Activated CD4-positive, alpha-beta memory T cell treated with anti-CD3 and anti-CD28 coated beads, Interleukin-2, amount 10 ng/mL, durations not matched to agents 7 days and 5 days (primary cell): ENCODE measurements around the gene SLC4A2. TPM values are rescaled to one million over a fixed set of nuclear protein-coding genes. Genes with fewer than 3 reads are reported as not detected.
A peak's percentile ranks its signal among the peaks of the same experiment; 100 is the strongest.

Experiments
- CTCF ChIA-PET: fragments of 350-600 bp; sonication (Branson Sonifier 250); formaldehyde crosslinking; loops from one replicate; lab custom pipeline; 2021; ENCODE audit warnings: antibody characterized with exemption, inconsistent platforms; lab: Charles Lee
- POLR2A ChIA-PET: fragments of 350-600 bp; sonication (Branson Sonifier 250); formaldehyde crosslinking; loops from one replicate; lab custom pipeline; 2021; ENCODE audit warnings: antibody characterized with exemption; lab: Charles Lee
- DNase-seq: peaks from one replicate; pipeline ENCODE4 v3.0.0-alpha.2; 2020
- H3K27ac Mint-ChIP-seq: one replicate; pipeline ENCODE4 v1.8.0; 2021; ENCODE audit warnings: mild to moderate bottlenecking, mixed read lengths
- H3K27me3 Mint-ChIP-seq: one replicate; pipeline ENCODE4 v1.8.0; 2021; ENCODE audit warnings: mixed read lengths
- H3K36me3 Mint-ChIP-seq: one replicate; pipeline ENCODE4 v1.8.0; 2021; ENCODE audit warnings: low read depth, mixed read lengths
- H3K4me1 Mint-ChIP-seq: one replicate; pipeline ENCODE4 v1.8.0; 2021; ENCODE audit warnings: mixed read lengths
- H3K4me3 Mint-ChIP-seq: one replicate; pipeline ENCODE4 v1.8.0; 2021; ENCODE audit warnings: mild to moderate bottlenecking, mixed read lengths
- H3K9me3 Mint-ChIP-seq: one replicate; pipeline ENCODE4 v1.8.0; 2021; ENCODE audit warnings: mixed read lengths
- total RNA-seq, 2 experiments: library from RNA; stranded (reverse); gene quantifications; one replicate each; pipeline ENCODE4 v1.2.3, GENCODE V29; 2021

SLC4A2 gene
- total RNA-seq, 2 experiments from 2014 or later: 94.6 to 109 TPM

DNA sequence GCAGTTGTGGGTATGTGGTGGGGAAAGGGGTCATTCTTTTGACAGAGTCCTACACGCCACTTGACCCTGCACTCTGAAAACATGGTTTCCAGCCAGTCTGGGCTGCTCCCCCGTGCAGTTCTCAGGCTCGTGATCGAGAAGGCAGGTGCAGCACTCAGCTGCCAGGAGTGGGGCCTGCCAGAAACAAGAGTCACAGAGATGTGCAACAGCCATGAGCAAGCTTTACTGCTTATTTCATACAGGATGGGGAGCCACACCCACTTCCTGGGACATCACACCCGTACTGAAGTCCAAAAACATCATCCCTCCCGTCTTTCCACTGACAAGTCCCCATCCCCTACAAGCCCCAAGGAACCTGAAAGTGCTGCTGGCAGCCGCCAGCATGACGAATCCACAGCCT is 44.4 kb upstream of the SLC4A2 start:
- Mint-ChIP-seq H3K27ac (peak overlapping the region; percentile 94), H3K27me3 (peaks cover 15% of the 10 kb centered on the region), H3K36me3 (peaks cover 24% of the 10 kb centered on the region), H3K4me3 (peak overlapping the region; percentile 84), H3K4me1 (peaks cover 87% of the 10 kb centered on the region), H3K9me3 (no peaks in the 10 kb centered on the region)
- ChIA-PET CTCF (interaction anchor here (0.6 to 3.2 kb wide), 10 partner anchors 13 to 229 kb away, joined by 3 to 16 read pairs (median 6); partner anchors contain the start of genes ABCB8 and FASTK), POLR2A (interaction anchor here (0.7 to 7.7 kb wide), 5 partner anchors 14 to 68 kb away, joined by 3 to 50 read pairs (median 4); partner anchors contain the start of genes ABCB8, NOS3, SLC4A2 and TMUB1)
- DNase-seq: peak; percentile 61

DNA sequence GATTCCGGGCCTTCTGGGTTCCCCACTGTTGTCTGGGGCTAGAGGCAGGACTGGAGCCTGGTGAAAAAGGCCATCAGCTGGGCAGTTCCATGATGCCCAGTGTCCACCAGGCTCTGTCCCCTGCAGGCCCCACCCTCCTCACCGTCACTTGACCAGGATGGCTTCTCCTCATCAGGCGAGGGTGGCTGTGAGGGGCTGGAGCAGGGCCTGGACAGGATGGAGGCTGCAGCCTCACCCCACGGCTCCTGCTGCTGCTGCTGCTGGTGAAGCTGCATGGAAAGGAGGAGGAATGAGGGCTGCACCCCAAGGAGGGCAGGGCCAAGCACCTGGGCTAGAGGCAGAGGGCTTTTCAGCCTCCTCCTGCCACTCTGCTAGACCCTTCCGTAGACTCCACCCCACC is 43.4 kb upstream of the SLC4A2 start:
- CTCF ChIA-PET: interaction anchor here (1.0 to 4.1 kb wide), 6 partner anchors 10 to 118 kb away, joined by 3 to 45 read pairs (median 12); partner anchors contain the start of gene ABCB8
- Mint-ChIP-seq H3K4me1 (peaks cover 80% of the 10 kb centered on the region), H3K27me3 (peaks cover 26% of the 10 kb centered on the region), H3K36me3 (peaks cover 24% of the 10 kb centered on the region), H3K27ac (no peak overlapping the region), H3K9me3 (no peaks in the 10 kb centered on the region), H3K4me3 (no peak overlapping the region)
- DNase-seq: no peak
- POLR2A ChIA-PET: interaction anchor here (7.7 kb wide), 1 partner anchor 13 kb away, joined by 50 read pairs; the partner anchor contains the start of gene ABCB8

DNA sequence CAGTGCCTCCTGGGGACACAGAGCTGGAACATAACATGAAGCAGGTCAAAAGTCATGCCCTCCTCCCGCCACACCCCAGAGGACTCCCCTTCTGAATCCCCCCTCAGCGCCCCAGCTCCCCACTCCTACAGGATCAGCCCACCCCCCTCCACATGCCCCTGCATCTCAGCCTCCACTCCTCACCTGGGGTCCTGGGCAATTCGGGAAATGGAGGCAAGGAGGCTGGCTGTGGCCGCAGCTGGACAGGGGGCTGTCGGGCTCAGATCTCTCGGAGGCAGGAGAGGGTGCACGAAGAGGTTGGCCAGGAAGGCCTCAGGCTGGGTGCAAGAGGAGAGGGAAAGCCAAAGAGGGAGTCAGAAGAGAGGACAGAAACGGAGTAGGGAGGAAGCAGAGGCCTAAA is 42.9 kb upstream of the SLC4A2 start:
- H3K27me3 Mint-ChIP-seq: peaks cover 31% of the 10 kb centered on the region
- no peak overlapping the region for H3K4me3 Mint-ChIP-seq

DNA sequence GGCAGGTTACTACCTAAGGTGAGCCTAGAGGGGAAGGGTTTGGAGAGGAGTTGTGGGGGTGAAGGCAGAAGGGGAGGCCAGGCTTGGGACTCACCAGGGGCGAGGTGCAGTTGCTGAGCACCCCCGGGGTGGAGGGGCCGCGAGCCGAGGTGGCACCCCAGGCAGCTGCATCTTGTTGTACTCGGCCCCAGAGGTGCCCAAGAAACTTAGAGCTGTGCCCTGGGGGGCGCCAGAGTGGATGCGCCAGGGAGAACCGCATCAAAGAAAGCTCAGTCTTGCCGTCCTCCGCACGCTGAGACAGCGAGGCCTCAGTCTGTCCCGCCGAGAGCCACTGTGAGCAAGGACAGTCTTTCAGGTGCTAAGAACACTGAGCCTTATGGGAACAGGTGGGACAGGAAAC is 42.4 kb upstream of the SLC4A2 start:
- Mint-ChIP-seq H3K4me1 (peaks cover 72% of the 10 kb centered on the region), H3K27me3 (peaks cover 32% of the 10 kb centered on the region), H3K27ac (no peak overlapping the region), H3K9me3 (no peaks in the 10 kb centered on the region), H3K36me3 (peaks cover 21% of the 10 kb centered on the region), H3K4me3 (no peak overlapping the region)
- DNase-seq: no peak
- ChIA-PET CTCF (interaction anchor here (1.0 to 5.7 kb wide), 10 partner anchors 7 to 119 kb away, joined by 3 to 57 read pairs (median 10); partner anchors contain the start of genes ABCB8 and FASTK), POLR2A (interaction anchor here (0.9 to 7.7 kb wide), 3 partner anchors 8 to 54 kb away, joined by 3 to 50 read pairs (median 4); partner anchors contain the start of gene ABCB8)

More for the DNA sequence above, 42.9 kb upstream of the SLC4A2 start:
- H3K9me3 Mint-ChIP-seq: no peaks in the 10 kb centered on the region
- no peak for DNase-seq
- CTCF ChIA-PET: interaction anchor here (1.0 to 5.7 kb wide), 7 partner anchors 7 to 118 kb away, joined by 3 to 57 read pairs (median 9); partner anchors contain the start of gene ABCB8
- no peak overlapping the region for H3K27ac Mint-ChIP-seq
- peaks cover 76% of the 10 kb centered on the region for H3K4me1 Mint-ChIP-seq
- peaks cover 24% of the 10 kb centered on the region for H3K36me3 Mint-ChIP-seq
- POLR2A ChIA-PET: interaction anchor here (0.9 to 7.7 kb wide), 3 partner anchors 8 to 54 kb away, joined by 3 to 50 read pairs (median 4); partner anchors contain the start of gene ABCB8

DNA sequence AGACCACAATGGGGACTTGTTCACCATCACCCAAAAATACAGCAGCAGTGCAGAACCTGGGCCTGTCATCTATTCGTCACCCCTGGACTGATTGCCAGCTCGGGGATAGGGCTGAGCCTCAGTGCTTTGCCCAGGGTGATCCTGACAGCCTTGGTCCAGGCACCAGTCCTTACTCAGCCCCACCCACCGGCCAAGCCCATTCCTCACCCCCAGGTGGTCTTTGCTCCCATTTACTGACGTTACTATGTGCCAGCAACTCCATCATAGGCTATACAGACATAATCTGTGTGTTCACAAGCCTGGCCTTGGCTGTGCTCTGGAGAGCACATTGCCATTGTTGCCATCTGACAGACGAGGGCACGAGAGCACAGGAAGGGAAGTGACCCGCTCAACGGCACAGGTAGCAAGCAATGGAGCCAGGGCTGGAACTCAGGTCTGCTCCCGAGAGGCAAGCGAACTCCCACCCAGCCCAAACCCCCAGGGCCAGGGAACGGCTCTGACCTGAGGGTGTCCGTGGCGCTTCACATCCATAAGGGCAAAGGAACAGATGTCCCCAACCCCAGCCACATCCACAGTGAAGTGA is 41.9 kb upstream of the SLC4A2 start:
- Mint-ChIP-seq H3K4me1 (peaks cover 67% of the 10 kb centered on the region), H3K4me3 (peak overlapping the region; percentile 66), H3K27me3 (peaks cover 32% of the 10 kb centered on the region), H3K9me3 (no peaks in the 10 kb centered on the region), H3K27ac (no peak overlapping the region), H3K36me3 (peaks cover 17% of the 10 kb centered on the region)
- DNase-seq: no peak
- POLR2A ChIA-PET: interaction anchor here (0.6 to 7.7 kb wide), 7 partner anchors 9 to 93 kb away, joined by 3 to 50 read pairs (median 4); partner anchors contain the start of gene ABCB8
- CTCF ChIA-PET: interaction anchor here (0.6 to 5.7 kb wide), 23 partner anchors 8 to 278 kb away, joined by 3 to 57 read pairs (median 5); partner anchors contain the start of genes ABCB8, FASTK, NOS3 and SLC4A2

DNA sequence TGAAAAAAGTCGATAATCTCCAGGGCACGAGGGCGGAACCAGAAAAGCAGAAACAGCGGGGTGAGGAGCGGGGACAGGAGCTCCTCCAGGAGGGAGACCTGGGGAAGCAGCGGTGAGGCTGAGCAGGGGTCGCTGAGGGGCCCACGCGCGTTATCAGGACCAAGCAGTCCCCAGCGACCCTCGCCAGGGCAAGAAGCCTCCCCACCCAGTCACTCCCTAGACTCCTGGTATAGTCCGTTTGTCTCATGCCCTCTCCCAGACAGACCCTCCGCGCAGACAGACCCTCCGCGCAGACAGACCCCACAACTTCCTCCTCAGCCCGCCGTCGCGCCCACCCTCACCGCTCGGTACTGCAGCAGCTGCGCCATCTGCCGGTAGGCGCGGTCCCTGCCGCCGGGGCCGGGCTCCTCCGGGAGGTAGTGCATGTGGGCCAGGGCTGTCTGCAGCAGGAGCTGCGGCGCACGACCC is 41.4 kb upstream of the SLC4A2 start:
- POLR2A ChIA-PET: interaction anchor here (0.6 to 7.7 kb wide), 10 partner anchors 8 to 569 kb away, joined by 3 to 50 read pairs (median 4); partner anchors contain the start of gene ABCB8
- peak; percentile 82 for DNase-seq
- Mint-ChIP-seq H3K4me1 (peaks cover 61% of the 10 kb centered on the region), H3K27ac (no peak overlapping the region), H3K4me3 (peak overlapping the region; percentile 66), H3K9me3 (no peaks in the 10 kb centered on the region), H3K27me3 (peaks cover 32% of the 10 kb centered on the region), H3K36me3 (peaks cover 14% of the 10 kb centered on the region)
- CTCF ChIA-PET: interaction anchor here (0.6 to 5.7 kb wide), 39 partner anchors 8 to 516 kb away, joined by 3 to 57 read pairs (median 4); partner anchors contain the start of genes ABCB8, FASTK, NOS3 and SLC4A2

DNA sequence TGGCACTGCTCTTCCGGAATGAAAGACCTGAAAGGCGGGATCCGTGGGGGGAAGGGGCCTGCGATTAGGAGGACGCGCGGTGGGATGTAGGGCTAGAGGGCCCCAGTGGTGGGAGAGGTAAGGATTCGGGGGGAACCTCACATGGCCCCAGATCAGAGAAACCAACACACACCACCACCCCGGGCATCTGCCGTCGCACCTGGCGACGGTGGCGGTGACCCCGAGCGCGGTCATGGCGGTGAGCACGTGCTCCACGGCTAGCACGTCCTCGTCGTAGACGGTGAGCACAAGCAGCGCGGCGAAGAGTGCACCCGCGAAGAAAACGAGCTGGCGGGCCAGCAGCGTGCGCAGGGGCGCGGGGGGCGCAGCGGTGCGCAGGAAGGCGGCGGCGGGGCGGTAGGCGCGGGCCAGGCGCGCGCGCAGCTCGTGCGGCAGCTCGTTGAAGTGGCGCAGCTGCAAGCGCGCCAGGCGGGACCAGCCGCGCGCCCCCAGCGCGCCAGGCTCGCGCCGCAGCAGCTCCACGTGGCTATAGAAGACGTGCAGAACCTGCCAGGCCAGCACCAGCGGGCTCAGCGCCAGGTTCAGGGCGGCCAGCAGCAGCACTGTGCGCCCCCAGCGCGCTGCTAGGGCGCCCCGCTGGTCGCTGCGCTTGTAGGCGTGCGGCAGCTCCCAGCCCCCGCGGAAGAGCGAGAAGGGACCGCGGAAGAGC is 40.8 kb upstream of the SLC4A2 start:
- peaks cover 14% of the 10 kb centered on the region for H3K36me3 Mint-ChIP-seq
- no peaks in the 10 kb centered on the region for H3K9me3 Mint-ChIP-seq
- POLR2A ChIA-PET: interaction anchor here (0.6 to 7.7 kb wide), 10 partner anchors 9 to 570 kb away, joined by 3 to 50 read pairs (median 4); partner anchors contain the start of gene ABCB8
- peak; percentile 38 for DNase-seq
- H3K27me3 Mint-ChIP-seq: peaks cover 32% of the 10 kb centered on the region
- CTCF ChIA-PET: interaction anchor here (0.6 to 5.7 kb wide), 39 partner anchors 8 to 516 kb away, joined by 3 to 57 read pairs (median 4); partner anchors contain the start of genes ABCB8, FASTK, NOS3 and SLC4A2
- H3K4me1 Mint-ChIP-seq: peaks cover 58% of the 10 kb centered on the region
- peak overlapping the region; percentile 66 for H3K4me3 Mint-ChIP-seq
- H3K27ac Mint-ChIP-seq: no peak overlapping the region

DNA sequence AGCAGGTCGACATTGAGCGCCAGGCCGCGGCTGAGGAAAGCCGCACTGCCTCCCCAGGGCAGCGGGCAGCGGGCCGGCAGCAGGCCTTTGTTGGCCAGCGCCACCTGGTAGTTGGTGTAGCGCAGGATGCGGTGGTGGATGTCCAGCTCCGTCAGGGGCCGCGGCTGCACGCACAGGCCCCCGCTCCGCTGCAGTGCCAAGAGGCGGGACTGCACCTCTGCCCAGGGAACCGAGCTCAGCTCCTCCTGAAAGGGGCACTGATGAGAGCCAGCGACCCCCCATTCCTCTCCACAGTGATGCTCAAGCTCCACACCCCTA is 40.3 kb upstream of the SLC4A2 start:
- ChIA-PET CTCF (interaction anchor here (0.9 to 5.7 kb wide), 28 partner anchors 9 to 517 kb away, joined by 3 to 57 read pairs (median 4); partner anchors contain the start of genes ABCB8 and SLC4A2), POLR2A (interaction anchor here (0.6 to 7.7 kb wide), 8 partner anchors 9 to 263 kb away, joined by 3 to 50 read pairs (median 4); partner anchors contain the start of gene ABCB8)
- DNase-seq: no peak
- Mint-ChIP-seq H3K36me3 (peaks cover 14% of the 10 kb centered on the region), H3K4me1 (peaks cover 52% of the 10 kb centered on the region), H3K9me3 (no peaks in the 10 kb centered on the region), H3K27ac (no peak overlapping the region), H3K4me3 (peak overlapping the region; percentile 18), H3K27me3 (peaks cover 32% of the 10 kb centered on the region)

DNA sequence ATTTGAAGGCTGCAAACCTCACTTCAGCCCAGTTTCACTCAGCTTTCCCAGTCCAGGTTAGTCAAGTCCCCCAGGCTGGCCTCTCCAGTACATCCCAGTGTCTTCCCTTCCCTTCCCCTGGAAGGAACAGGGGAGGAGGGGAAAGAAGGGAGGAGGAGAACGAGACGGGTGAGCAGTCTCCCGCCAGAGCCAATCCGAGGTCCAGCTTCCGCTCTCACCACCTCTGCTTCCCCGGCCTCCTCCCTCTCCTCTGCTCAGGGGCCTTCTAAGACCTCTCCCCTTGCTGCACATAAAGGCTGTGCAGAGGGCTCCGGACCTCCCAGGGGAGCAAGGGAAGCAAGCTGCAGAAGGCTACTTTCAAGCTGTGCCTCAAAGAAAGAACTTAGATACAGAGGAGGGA is 39.2 kb upstream of the SLC4A2 start:
- no peaks in the 10 kb centered on the region for H3K9me3 Mint-ChIP-seq
- POLR2A ChIA-PET: interaction anchor here (3.4 to 7.7 kb wide), 2 partner anchors 8 to 11 kb away, joined by 34 to 50 read pairs; partner anchors contain the start of gene ABCB8
- no peak overlapping the region for H3K27ac Mint-ChIP-seq

DNA sequence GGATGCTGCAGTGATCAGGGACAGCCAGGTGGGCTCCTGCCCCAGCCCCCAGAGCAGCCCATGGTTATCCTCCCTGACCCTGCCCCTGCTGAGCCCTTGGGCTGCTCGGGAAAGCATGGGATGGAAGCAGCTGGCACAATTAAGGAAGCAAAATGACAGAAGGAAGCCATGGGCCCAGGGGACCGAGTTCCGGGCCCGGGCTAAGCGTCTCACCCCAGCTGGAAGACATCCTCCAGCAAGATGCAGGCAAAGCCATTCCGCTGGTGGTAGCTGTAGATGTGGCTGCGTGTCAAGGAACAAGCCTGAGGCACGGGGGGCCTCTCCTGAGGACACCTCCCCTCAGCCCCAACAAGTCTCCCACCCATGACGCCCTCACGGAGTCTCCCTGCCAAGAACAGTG is 36.2 kb upstream of the SLC4A2 start:
- no peak overlapping the region for H3K4me3 Mint-ChIP-seq
- no peak for DNase-seq
- peaks cover 3% of the 10 kb centered on the region for H3K36me3 Mint-ChIP-seq
- POLR2A ChIA-PET: no interaction called here
- H3K27me3 Mint-ChIP-seq: peaks cover 31% of the 10 kb centered on the region
- no peaks in the 10 kb centered on the region for H3K9me3 Mint-ChIP-seq
- CTCF ChIA-PET: interaction anchor here (2.0 kb wide), 1 partner anchor 38 kb away, joined by 8 read pairs; no protein-coding TSS in a partner anchor
- peaks cover 30% of the 10 kb centered on the region for H3K4me1 Mint-ChIP-seq
- no peak overlapping the region for H3K27ac Mint-ChIP-seq

More for the DNA sequence above, 39.2 kb upstream of the SLC4A2 start:
- no peak for DNase-seq
- H3K4me3 Mint-ChIP-seq: no peak overlapping the region
- peaks cover 41% of the 10 kb centered on the region for H3K4me1 Mint-ChIP-seq
- H3K36me3 Mint-ChIP-seq: peaks cover 6% of the 10 kb centered on the region
- peaks cover 32% of the 10 kb centered on the region for H3K27me3 Mint-ChIP-seq
- CTCF ChIA-PET: interaction anchor here (1.1 to 5.7 kb wide), 4 partner anchors 11 to 112 kb away, joined by 3 to 57 read pairs (median 7); no protein-coding TSS in a partner anchor

DNA sequence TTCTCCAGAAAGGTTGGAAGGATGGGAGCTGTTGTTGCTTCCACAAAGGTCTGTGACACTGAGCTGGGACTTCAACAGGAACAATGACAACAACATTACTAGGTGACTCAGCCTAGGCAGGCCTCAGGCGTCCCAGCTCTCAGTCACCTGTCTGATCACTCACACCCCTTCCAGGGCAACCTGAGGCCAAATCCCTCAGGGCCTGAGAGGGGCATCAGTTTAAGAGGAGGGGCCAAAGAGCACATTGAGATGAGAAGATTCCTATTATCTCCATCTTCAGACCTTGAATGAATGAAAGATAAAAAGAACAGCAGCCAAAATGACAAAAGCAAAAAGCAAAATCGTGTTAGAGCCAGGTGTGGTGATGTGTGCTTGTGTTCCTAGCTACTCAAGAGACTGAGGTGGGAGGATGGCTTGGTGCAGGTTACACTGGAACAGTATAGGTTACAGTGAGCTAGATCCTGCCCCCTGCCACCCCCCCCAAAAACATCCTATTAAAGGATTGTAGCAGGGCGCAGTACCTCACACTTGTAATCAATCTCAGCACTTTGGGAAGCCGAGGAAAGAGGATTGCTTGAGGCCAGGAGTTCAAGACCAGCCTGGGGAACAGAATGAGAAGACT is 34.8 kb upstream of the SLC4A2 start, which contains the start of gene ATG9B:
ATG9B (minus strand) TSS at position 60 of the 622 bp plus-strand sequence. CDS start 71 bp downstream, outside the sequence.
- DNase-seq: no peak
- Mint-ChIP-seq H3K4me1 (peaks cover 28% of the 10 kb centered on the region), H3K4me3 (no peak within 1 kb of the TSS), H3K27ac (no peak within 1 kb of the TSS), H3K36me3 (peaks cover 3% of the 10 kb centered on the region), H3K9me3 (no peaks in the 10 kb centered on the region), H3K27me3 (peaks cover 21% of the 10 kb centered on the region)
- POLR2A ChIA-PET: no interaction called here
- CTCF ChIA-PET: interaction anchor here (1.4 kb wide), 1 partner anchor 11 kb away, joined by 3 read pairs; no protein-coding TSS in a partner anchor
